Testis (tissue), 2 donors: Measurements from ENCODE around the gene JAML.
"Not testable (repeated sequence)": the region's sequence is repeated elsewhere in the genome, so short reads cannot be mapped to it uniquely, and the experiment has no call there.

ENCODE experiments used
- POLR2A ChIP-seq: fragments of 450-650 bp; IDR thresholded peaks from one replicate; pipeline ENCODE4 v1.6.1; 2017; ENCODE audit warnings: antibody characterized with exemption, mild to moderate bottlenecking, moderate library complexity
- TF ChIP-seq, protein P1 (sequence below), 3 experiments: fragments of 450-650 bp in 2 of 3; fragments of 200-600 bp in 1 of 3; sonication (generic) in 1 of 3; IDR thresholded peaks; one replicate each; pipeline ENCODE4 v1.5.1; 2016 to 2019; ENCODE audit warnings: antibody characterized with exemption in 3 of 3, mild to moderate bottlenecking in 2 of 3, moderate library complexity in 1 of 3

GRCh38 chr11:118192817-118193216 is 32.0 kb downstream of the JAML start:
- TF ChIP-seq, protein P1, sequence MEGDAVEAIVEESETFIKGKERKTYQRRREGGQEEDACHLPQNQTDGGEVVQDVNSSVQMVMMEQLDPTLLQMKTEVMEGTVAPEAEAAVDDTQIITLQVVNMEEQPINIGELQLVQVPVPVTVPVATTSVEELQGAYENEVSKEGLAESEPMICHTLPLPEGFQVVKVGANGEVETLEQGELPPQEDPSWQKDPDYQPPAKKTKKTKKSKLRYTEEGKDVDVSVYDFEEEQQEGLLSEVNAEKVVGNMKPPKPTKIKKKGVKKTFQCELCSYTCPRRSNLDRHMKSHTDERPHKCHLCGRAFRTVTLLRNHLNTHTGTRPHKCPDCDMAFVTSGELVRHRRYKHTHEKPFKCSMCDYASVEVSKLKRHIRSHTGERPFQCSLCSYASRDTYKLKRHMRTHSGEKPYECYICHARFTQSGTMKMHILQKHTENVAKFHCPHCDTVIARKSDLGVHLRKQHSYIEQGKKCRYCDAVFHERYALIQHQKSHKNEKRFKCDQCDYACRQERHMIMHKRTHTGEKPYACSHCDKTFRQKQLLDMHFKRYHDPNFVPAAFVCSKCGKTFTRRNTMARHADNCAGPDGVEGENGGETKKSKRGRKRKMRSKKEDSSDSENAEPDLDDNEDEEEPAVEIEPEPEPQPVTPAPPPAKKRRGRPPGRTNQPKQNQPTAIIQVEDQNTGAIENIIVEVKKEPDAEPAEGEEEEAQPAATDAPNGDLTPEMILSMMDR (IDR thresholded peaks at IDR 0.05), result not testable (repeated sequence)
- not testable (repeated sequence) for TF ChIP-seq POLR2A
